ENCODE results near the gene WNT7B.
"Not testable (repeated sequence)": the region's sequence is repeated elsewhere in the genome, so short reads cannot be mapped to it uniquely, and the experiment has no call there.

WNT7B gene

DNA sequence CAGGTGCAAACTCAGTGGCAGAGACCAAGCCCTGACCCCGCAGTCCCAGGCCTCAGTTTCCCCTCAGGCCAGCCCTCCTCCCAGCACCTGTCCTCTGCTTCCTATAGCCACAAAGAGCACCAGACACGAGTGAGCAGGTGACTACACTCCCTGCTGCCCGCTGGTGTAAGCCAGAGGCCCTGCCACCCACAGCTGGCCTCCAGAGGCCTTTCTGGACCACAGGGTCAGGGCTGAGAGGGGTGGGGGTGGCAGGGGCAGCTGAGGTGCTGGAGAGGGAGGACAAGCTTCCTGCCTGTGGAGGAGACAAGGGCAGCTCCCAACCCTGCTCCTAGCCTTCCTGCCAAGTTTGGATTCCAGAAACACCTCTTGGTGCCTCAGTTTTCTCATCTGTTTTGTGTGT lies 31.3 kb upstream of the WNT7B start:
- no peak for DNase-seq (ENCODE audit: low spot score)

DNA sequence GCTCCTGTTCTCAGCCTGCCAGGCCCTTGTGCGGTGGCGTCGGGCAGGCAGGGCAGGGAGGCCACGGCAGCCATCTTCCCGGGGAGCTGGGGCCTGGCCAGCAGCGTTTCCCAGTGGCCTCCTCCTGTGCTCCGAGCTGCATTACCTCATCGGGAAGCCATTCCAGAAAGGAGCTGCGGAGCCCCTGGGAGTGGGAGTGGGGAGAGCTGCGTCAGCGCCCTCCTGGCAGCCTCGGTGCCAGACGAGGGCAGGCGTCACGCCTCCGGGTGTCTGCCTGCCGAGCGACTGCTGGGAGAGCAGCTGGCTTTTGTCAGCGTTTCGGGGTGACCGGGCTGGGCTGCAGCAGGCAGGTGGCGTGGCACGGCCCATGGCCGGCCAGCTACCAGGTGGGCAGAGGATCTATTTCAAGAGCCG lies 30.9 kb upstream of the WNT7B start:
- DNase-seq (ENCODE audit: low spot score): no peak

DNA sequence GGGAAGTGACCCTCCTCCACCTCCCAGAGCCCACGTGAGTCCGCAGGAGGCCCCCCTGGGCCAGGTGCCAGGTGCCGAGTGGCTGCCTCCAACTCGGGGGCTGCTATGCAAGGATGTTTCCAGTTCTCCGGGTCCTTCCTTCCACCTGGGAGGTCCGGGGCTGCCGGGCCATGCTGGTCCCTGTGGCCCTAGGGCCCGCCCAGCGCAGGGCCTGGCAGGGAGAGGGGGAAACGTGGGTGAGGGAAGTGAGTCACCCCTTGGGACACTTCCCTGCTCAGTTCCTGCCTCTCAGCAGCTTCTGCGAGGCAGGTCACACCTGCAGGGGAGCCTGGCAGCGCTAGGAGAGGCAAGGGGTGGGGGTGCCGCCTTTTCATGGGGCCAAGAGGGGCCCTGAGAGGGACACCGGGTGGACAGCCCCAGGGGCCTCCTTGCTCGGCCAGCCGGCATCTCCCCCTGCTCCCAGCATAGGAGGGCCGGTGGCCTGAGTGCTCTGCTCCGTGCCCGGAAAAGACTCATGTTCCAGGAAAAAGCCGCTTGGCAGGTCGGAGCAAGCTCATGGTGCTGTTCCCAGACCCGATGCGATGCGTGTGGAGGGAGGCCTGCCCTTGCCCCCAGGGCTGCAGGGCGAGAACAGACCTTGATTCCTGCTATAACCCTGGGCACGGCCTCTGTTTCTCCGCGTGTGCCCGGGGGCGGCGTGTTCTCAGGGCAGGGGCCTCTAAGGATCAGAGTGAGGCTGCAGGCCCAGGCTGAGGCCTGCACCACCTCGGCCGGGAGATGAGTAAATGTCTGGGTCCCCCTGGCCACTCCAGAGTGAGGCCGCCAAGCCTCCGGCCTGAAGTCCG lies 30.3 kb upstream of the WNT7B start:
- DNase-seq (ENCODE audit: low spot score): no peak

DNA sequence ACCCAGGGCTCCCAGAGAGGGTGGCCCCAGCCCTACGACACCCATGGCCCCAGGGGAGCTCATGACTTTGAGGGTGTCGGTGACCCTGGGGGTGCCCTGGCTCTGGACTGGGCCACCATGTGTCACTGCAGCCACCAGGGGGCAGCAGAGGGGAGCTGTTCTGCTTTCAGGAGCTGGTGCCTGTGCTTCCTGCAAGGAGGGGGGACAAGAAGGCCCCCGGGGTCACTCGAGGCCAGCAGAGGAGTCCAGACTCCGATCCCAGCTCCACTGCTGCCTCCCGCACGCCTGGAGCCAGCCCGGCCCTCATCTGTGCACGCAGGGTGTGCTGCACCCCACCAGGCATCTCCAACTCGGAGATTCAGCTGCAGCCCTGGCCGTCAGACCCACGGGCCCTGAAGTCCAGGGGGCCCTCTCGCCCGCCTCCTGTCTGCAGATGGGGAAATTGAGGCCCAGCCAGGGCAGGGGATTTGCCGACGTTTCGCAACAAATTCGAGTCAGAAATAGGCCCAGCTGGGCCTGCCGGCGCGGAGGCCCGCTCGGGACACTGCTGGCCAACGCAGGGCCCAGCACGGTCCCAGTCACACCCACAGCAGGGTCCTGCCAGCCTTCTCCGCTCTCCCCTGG lies 29.5 kb upstream of the WNT7B start:
- peak; percentile 86 for DNase-seq (ENCODE audit: low spot score)

DNA sequence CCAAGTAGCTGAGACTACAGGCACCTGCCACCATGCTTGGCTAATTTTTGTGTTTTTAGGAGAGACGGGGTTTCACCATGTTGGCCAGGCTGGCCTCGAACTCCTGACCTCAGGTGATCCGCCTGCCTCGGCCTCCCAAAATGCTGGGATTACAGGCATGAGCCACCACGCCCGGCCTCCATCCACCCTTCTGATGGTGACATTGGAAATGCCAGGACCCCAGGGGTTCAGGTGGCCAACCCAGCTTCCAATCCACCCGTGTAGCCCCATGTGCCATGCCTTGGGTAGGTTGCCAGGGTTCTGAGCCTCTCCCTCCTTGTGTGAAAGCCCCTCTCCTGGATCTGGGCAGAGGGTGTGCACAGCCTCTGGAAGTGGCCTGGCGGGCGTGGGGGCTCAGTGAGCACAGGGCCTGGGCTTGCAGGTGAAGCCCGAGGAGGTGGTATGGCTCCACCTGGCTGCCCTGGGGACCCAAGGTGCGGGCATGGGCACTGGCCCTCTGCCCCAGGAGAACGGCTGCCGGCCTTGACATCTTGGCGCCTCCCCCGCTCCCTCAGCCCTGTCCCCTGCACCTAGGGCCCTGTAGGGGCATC lies 28.2 kb upstream of the WNT7B start:
- not testable (repeated sequence) for DNase-seq (ENCODE audit: low spot score)

DNA sequence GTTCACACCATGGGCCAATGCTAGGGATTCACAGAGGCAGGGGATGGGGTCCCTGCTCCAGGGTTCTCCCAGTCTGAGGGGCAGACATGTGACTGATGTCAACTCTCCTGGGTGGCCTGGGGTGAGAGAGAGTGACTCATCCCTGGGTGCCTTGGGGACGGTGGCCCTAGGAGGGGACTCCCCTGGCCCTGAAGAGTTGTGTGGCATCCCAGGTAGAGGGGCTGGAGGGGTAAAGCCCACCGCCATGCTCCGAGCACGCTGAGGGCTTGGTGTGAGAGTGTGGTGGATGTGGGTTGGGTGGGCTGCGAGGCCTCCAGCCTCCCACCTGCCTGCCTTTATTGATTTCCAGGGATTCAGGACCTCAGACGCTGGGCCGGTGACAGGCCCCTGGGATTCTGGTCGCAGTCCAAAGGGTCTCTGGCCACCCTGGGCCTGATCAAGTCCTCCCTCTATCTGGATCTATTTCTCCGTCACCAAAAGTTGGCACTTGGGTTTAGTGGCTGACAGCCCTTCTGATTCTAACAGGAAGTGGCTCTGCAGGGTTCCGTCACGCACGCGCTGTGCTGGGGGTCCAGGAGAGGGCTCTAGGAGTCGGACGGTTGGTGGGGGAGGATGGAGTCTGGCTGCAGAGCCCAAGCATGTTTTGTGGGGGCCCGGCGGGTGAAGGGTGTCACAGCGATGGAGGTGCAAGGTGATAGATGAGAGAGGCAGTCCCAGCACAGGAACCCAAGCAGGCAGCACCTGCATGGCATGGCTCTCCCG lies 27.3 kb upstream of the WNT7B start:
- no peak for DNase-seq (ENCODE audit: low spot score)

DNA sequence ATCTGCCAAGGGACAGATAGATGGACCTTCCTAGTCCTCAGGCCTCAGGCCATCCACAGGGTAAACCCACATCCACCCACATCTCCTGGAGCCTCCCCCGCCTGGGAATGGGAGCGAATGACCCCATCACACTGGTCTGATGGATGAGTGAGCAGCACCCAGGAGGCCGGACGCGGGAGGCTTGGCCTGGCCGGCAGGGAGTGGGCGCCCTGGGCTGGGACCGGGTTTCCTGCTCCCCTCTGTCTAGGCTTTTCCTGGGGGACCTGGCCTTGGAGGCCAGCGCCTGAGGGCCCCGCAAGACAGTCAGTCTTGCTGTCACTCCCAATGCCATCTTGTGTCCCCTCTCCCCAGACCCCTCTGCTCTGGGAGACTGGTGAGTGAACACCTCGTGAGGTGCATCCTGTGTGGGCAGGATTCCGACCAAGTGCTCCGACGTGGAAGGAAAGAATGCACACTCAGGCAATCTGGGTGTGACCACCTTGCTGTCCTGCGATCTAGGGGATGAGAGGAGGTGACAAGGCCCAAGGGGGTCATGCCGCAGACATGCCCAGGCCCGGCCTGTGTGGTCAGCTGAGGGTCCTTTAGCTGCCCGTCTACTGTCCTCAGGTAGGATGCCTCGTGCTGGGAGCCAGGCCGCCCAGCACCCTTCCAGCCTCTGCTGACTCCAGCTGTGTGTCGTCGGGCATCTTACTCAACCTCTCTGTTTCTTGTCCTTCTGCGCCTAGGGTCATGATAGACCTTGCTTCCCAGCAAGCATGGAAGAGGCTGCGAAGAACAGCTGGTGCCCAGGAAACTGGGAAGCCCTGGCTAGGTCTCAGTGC lies 26.5 kb upstream of the WNT7B start:
- DNase-seq (ENCODE audit: low spot score): no peak

DNA sequence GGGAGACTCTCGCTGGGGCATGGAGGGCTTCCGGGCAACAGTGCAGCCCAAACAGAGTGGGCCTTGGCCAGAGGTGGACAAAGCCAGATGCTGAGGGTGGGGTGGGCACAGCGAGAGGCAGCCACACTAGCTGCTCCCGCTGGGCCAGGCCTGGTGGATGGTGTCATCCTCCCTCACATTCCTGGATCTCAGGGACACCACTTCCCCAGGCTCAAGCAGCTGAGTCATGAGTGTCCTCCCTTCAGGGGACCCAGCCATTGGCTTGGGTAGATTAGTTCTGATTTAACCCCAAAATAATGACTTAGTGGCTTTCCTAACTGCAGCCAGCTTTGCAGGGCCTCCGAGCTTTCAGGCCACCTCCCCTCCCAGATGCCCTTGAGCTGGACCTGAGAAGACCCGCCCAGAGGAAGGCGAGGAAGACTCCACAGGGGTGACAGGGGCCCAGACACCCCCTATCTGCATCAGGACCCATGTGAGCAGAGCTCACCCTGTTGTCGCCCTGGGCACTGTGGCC lies 25.9 kb upstream of the WNT7B start:
- no peak for DNase-seq (ENCODE audit: low spot score)

DNA sequence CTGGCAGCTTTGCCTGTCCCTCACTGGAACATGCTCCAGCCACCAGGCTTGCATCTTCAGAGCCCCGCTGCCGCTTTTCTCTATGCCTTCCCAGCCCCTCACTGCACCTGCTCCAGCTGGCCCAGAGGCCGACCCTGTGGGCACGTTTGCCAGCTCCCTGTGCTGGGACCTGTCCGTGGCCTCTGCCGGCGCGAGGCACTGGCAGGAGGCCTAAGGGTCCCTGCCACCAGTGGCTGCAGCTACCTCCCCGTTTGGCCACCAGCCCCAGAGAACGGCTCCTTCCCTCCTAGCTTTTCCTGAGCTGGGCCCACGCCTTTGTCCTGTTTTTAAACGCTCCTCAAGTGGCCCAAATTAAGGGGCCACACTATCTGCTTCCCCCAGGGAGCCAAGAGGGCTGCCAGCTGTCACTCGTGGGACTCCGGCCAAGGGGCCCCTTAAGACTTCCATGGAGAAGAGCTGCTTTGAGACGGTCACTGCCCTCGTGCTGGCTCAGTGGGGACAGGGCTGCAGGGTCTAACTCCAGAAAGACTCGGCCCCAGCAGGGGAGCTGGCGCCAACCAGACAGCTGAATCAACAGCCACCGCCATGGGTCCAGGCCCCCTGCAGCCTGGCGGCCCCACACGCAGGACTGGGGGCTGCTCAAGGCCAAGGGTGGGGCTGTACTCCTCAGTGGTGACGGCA lies 24.6 kb upstream of the WNT7B start:
- no peak for DNase-seq (ENCODE audit: low spot score)

DNA sequence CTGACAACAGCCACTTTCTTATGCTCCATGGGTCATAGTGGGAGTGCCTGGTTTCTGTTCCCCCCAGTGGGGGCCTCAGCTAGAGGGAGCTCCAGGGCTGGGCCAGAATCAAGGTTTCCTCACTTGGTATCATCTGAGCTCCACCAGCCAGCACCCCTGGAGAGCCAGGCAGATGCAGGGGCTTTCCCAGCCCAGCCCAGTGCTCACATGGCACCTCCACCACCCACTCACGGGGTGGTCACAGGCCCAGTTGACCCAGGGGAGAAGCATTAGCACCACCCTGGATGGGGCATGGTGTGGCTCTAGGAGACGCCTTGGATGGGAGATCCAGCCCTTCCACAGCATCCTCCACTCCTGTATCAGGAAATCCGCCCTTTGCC lies 24.1 kb upstream of the WNT7B start:
- DNase-seq (ENCODE audit: low spot score): no peak

DNA sequence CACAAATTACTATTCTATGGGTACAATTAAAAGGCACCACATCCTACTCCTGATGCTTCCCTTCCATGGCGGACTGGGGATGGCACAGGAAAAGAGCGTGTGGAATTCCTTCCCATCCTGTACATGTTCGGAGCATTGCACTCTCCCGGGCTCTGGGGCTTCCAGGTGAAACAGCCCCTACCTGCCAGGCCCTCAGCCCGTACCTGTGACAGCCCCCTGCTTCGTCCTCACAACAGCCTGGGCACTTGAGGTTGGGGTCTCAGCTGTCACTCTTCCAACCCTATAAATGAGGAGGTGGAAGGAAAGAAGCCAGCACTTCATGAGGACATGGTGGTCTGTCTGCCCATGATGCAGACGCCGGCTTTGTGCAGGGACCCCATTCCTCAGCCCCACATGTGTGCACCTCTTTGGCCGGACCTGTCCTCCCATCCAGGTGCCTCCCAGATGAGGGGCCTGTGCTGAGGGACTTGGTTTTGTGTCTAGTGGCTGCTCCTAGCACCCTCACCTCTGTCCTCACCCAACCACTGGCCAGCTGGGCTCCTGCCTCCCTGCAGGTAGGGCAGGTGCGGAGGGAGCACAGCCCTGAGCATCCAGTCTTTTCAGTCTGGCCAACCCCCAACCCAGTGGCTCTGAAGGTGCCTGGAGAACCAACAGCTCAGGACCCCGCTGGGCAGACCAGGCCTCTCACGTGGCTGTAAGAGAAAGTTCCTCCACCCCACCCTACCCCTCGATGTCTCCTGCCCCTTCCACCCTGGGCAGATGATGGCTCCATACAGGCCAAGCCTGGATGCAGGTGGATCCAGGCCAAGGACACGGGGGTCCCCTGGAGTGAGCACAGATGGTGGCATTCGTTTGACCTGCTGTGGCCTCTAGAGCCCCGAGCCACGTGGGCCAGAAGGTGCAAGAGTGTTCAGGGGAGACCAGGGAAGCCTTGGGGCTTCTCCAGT lies 23.4 kb upstream of the WNT7B start:
- no peak for DNase-seq (ENCODE audit: low spot score)

DNA sequence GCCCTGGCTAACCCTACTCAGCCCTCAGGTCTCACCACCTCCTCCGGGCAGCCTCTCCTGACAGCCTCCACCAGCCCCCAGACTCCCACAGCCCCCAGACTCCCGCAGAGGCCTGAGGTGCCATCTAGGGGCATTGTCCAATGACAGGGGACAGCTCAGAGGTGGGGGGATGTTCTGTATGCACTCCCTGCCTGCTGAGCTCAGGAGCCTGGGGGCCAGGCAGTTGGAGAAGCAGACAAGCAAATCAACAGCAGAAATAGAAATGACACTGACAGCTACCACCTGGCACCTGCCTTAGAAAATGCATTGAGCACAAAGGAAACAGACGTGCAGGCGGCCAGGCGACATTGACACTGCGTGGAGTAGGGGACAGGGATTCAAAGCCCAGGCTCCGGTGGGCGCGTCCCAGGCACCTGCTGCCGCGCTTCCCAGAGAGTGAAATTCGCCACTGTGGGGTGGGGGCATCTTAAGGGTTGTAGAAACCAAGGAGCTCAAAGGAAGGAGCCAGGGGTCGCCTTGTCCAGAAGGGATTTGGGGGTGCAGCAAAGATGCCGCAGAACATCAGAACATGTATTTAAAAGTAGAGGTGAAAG lies 22.5 kb upstream of the WNT7B start:
- no peak for DNase-seq (ENCODE audit: low spot score)

DNA sequence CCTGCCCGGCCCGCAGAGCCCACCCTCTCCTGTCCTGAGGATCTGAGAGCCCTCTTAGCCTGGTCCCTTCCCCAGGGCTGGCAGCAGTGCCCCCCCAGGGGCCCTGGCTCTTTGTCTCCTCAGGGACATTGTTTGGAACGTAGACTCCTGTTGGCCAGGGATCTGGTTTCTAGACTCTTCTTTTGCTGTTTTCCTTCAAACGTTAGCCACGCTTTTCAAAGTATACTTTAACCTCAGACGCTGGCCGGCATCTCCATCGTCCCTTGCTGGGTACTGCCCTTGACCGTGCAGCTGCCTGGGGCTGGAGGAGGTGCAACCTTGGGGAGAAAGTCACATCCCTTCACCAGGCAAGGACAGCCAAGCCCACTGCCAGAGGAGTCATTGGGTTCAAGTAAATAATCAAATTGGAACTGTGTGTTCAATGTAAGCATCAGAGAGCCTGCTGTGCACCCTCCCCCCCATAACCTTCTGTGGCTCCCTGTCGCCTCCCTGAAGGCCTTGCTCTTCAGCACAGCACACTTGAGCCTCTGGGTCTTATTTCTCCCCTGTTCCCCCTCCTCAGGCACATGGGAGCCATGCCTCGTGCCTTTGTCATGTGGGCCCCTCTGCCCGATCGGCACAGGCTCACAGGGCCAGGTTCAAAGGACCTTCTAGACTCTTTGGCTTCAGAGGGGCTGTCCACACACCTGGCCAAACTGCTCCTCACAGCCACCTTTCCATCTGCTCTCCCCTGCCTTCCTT lies 21.8 kb upstream of the WNT7B start:
- no peak for DNase-seq (ENCODE audit: low spot score)

DNA sequence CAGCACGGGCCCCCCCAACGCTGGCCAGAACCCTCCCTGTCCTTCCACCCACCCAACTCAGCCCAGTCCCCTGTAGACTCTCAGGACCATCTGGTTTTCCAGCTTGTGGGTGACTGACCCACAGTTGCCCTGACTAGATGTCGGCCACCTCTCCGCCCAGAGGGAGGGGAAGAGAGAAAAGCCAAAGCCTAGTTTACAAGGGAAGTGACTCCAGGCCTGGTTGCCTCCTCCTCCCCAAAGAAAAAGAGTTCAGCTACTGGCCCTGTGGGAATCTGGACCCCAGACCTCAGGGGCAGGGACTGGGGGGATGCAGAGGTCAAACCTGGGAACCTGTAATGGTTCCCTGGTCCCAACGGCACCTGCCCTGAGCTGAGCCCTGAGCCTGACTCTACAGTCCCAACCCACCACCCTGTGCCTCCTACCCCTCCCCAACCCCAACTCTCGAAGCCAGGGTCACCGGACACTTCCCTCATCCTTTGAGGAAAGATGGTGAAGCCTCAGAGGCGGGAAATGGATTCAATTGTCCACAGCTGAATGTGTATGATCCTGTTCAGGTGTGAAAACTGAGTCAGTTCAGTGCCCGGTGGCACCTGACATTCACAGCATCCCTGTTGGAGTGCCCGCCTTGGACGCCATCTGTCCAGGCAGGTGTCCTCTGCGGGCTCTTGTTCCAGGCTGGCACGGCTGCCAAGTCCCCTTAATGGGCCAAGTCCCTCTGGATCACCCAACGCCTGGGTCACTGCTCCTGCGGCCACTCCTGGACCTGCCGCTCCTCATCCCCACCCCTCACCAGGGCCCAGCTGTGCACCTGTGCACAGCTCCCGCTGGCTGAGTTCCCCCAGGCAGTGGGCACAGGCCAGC lies 21.0 kb upstream of the WNT7B start:
- DNase-seq (ENCODE audit: low spot score): no peak

DNA sequence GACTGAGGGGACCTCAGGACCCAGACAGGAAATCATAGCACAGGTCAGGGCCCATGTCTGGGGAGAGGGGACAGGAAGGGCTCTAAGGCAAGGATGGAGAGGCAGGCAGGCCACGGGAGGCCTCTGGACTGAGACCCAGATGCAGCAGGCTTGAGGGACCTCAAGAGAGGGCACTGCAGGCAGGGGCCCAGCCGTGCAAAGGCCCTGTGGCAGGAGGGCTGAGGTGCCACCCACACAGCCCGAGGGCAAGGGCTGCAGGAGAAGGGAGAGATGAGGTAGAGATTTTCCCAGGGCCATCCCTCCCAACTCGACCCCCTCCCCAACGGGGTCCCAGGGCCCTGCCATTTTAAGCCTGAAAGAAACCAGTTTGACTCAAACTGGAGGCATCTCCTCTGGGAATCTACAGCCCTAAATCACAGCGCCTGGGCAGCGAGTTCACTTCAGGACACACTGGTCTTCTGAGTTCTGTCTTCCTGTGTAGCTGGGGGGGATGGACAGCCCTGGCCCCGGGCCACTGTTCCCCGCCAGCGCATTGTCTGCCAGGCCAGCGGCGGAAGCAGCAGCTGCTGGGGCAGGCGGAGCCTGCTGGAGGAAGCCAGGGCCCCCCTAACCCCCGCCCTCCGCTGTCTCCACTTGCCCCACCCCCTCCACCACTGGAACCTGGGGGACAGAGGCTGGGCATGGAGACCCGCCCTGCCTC lies 20.3 kb upstream of the WNT7B start:
- no peak for DNase-seq (ENCODE audit: low spot score)

DNA sequence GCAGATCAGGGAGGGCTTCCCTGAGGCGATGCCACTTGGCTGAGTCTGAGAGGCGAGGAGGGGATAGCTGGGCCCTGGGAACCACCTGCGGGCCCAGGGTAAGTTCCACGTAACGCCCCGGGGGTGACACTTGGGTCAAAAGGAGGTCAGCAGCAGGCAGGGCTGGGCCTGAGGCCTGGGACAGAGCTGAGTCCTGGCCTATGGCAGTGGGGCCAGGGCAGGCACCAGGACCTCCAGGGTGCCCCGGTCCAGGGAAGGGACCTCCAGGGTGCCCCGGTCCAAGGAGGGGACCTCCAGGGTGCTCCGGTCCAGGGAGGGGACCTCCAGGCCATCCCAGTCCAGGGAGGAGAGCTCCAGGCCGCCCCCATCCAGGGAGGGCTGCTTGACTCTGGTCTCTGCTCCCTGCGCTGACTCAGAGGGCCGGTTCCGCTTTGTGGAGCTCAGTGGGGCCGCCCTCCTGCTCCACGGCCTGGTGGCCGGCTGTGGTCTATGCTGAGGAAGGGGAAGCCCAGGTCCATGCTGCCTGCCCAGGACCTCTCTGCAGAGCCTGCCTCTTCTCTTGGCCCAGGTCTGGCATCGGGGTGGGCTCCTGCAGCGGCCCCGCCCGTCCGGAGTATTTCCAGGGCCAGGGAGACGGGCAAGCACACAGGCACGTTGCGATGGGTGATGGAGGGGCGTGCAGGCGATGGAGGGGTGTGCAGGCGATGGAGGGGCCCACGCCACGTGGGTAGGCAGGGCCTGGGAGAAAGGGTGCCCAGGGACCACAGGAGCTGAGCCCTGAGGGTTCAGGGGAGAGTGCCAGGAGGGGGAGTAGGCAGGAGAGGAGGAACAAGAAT lies 19.5 kb upstream of the WNT7B start:
- DNase-seq (ENCODE audit: low spot score): no peak
